Panc1 (cell line): ENCODE results near the gene ETNK1. TPM values are rescaled to one million over a fixed set of nuclear protein-coding genes. Genes with fewer than 3 reads are reported as not detected.

ENCODE experiments used
- ATAC-seq: fragments of 200-7000 bp; cut with Tn5 transposase; 2 replicates; pipeline ENCODE4 v1.9.1; 2020; ENCODE audit warnings: mild to moderate bottlenecking, moderate library complexity
- BruUV-seq: library from RNA; stranded (reverse); fragments of 400-500 nt; replicated peaks from 2 replicates; lab custom pipeline; 2021; lab: Mats Ljungman, UMichigan
- CTCF ChIA-PET: fragments of 300-600 bp; sonication (Branson Sonifier 250); formaldehyde crosslinking; loops from one replicate; lab custom pipeline; 2022; ENCODE audit warnings: antibody characterized with exemption; lab: Charles Lee
- POLR2A ChIA-PET: fragments of 300-600 bp; sonication (Branson Sonifier 250); formaldehyde crosslinking; loops from one replicate; lab custom pipeline; 2022; ENCODE audit warnings: antibody characterized with exemption; lab: Charles Lee
- DNase-seq: peaks from one replicate; pipeline ENCODE4 v3.0.0-alpha.2; 2010; ENCODE audit warnings: low read depth, low spot score
- H3K27ac ChIP-seq: 2 replicates; pipeline ENCODE4 v1.5.1; 2011; ENCODE audit warnings: mild to moderate bottlenecking, low read length, inconsistent platforms
- H3K27me3 ChIP-seq: fragments of 200-500 bp; sonication (Bioruptor generic); 2 replicates; pipeline ENCODE4 v1.6.0; 2014; ENCODE audit warnings: low read length, inconsistent platforms; ENCODE audit not compliant: control insufficient read depth, insufficient read depth
- H3K36me3 ChIP-seq: fragments of 200-500 bp; sonication (Bioruptor generic); 2 replicates; pipeline ENCODE4 v1.5.1; 2014; ENCODE audit warnings: inconsistent platforms, mild to moderate bottlenecking, low read length, moderate library complexity; ENCODE audit not compliant: control insufficient read depth, insufficient read depth
- H3K4me1 ChIP-seq: 2 replicates; pipeline ENCODE4 v1.5.1; 2011; ENCODE audit warnings: inconsistent platforms, mild to moderate bottlenecking, low read length, moderate library complexity; ENCODE audit not compliant: control insufficient read depth, insufficient read depth
- H3K4me3 ChIP-seq, 2 experiments: 2 replicates each; pipeline ENCODE4 v1.5.1; 2011 to 2012; ENCODE audit warnings: low read depth in 2 of 2, low read length in 2 of 2, mild to moderate bottlenecking in 2 of 2, inconsistent platforms in 1 of 2, moderate library complexity in 1 of 2
- H3K9me3 ChIP-seq: fragments of 200-500 bp; sonication (Bioruptor generic); 2 replicates; pipeline ENCODE4 v1.5.1; 2014; ENCODE audit warnings: low read depth, mild to moderate bottlenecking, inconsistent platforms, low read length, moderate library complexity; ENCODE audit not compliant: control insufficient read depth, insufficient read depth
- CTCF ChIP-seq: fragments of 450-650 bp; IDR thresholded peaks from 2 replicates; pipeline ENCODE4 v1.5.1; 2017; ENCODE audit warnings: mild to moderate bottlenecking
- POLR2AphosphoS5 ChIP-seq: IDR thresholded peaks from 2 replicates; pipeline ENCODE4 v1.6.1; 2012; ENCODE audit warnings: mild to moderate bottlenecking, low read depth, low read length, moderate library complexity
- SIN3A ChIP-seq: IDR thresholded peaks from 2 replicates; pipeline ENCODE4 v1.6.1; 2012; ENCODE audit warnings: low read depth, mild to moderate bottlenecking, low read length, moderate library complexity, borderline replicate concordance; ENCODE audit not compliant: insufficient read depth
- TCF7L2 ChIP-seq: IDR thresholded peaks from 2 replicates; pipeline ENCODE4 v1.6.1; 2011; ENCODE audit warnings: mild to moderate bottlenecking, low read depth, low read length, inconsistent platforms
- in situ Hi-C: cut with HindIII; loops from 2 replicates; pipeline ENCODE4 v1.10.0; 2016; ENCODE audit warnings: low sequenced_read_pairs, low pct_unique_long_range_greater_than_20kb
- intact Hi-C: fragments of 100-400 bp; cut with micrococcal nuclease; formaldehyde crosslinking; loops from one replicate; pipeline ENCODE4 v1.10.0; 2022; ENCODE audit not compliant: unreplicated experiment
- total RNA-seq: library from RNA; stranded (reverse); gene quantifications from one replicate; pipeline ENCODE4 v1.2.1, GENCODE V29; 2021; ENCODE audit not compliant: unreplicated experiment
- TF ChIP-seq, protein P1 (sequence below), 2 experiments: IDR thresholded peaks; 2 replicates each; pipeline ENCODE4 v1.6.1; 2011 to 2012; ENCODE audit warnings: low read depth in 2 of 2, control low read depth in 1 of 2, low read length in 1 of 2, mild to moderate bottlenecking in 1 of 2, moderate library complexity in 1 of 2; ENCODE audit not compliant: insufficient read depth in 1 of 2

Gene ETNK1
- total RNA-seq, 1 experiment from 2014 or later = 43.1 TPM

- ATAC-seq = no peak
- no TSS peak for BruUV-seq
- Histone ChIP-seq H3K9me3 (no peaks in the 10 kb centered on the region), H3K36me3 (peaks cover 2% of the 10 kb centered on the region; the same call in 1 of the 2 replicates), H3K27ac (no peak overlapping the region), H3K27me3 (no peaks in the 10 kb centered on the region), H3K4me3 (no peak overlapping the region), H3K4me1 (no peaks in the 10 kb centered on the region)
- intact Hi-C loops = no loop called here
- CTCF ChIA-PET = no interaction called here
- TF ChIP-seq POLR2AphosphoS5 = no peak
- TF ChIP-seq TCF7L2 = no peak
- TF ChIP-seq CTCF = no peak
- no peak for TF ChIP-seq SIN3A
- TF ChIP-seq, protein P1, sequence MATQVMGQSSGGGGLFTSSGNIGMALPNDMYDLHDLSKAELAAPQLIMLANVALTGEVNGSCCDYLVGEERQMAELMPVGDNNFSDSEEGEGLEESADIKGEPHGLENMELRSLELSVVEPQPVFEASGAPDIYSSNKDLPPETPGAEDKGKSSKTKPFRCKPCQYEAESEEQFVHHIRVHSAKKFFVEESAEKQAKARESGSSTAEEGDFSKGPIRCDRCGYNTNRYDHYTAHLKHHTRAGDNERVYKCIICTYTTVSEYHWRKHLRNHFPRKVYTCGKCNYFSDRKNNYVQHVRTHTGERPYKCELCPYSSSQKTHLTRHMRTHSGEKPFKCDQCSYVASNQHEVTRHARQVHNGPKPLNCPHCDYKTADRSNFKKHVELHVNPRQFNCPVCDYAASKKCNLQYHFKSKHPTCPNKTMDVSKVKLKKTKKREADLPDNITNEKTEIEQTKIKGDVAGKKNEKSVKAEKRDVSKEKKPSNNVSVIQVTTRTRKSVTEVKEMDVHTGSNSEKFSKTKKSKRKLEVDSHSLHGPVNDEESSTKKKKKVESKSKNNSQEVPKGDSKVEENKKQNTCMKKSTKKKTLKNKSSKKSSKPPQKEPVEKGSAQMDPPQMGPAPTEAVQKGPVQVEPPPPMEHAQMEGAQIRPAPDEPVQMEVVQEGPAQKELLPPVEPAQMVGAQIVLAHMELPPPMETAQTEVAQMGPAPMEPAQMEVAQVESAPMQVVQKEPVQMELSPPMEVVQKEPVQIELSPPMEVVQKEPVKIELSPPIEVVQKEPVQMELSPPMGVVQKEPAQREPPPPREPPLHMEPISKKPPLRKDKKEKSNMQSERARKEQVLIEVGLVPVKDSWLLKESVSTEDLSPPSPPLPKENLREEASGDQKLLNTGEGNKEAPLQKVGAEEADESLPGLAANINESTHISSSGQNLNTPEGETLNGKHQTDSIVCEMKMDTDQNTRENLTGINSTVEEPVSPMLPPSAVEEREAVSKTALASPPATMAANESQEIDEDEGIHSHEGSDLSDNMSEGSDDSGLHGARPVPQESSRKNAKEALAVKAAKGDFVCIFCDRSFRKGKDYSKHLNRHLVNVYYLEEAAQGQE (IDR thresholded peaks at IDR 0.05; ENCODE audit: insufficient read depth in 1 of 2, low read depth in 2 of 2, low read length in 1 of 2) = no peak
- in situ Hi-C loops = no loop called here
- no peak for DNase-seq
- POLR2A ChIA-PET = no interaction called here
Observed at GRCh38 chr12:22683131-22683530, 58.2 kb downstream of the ETNK1 start.

DNA sequence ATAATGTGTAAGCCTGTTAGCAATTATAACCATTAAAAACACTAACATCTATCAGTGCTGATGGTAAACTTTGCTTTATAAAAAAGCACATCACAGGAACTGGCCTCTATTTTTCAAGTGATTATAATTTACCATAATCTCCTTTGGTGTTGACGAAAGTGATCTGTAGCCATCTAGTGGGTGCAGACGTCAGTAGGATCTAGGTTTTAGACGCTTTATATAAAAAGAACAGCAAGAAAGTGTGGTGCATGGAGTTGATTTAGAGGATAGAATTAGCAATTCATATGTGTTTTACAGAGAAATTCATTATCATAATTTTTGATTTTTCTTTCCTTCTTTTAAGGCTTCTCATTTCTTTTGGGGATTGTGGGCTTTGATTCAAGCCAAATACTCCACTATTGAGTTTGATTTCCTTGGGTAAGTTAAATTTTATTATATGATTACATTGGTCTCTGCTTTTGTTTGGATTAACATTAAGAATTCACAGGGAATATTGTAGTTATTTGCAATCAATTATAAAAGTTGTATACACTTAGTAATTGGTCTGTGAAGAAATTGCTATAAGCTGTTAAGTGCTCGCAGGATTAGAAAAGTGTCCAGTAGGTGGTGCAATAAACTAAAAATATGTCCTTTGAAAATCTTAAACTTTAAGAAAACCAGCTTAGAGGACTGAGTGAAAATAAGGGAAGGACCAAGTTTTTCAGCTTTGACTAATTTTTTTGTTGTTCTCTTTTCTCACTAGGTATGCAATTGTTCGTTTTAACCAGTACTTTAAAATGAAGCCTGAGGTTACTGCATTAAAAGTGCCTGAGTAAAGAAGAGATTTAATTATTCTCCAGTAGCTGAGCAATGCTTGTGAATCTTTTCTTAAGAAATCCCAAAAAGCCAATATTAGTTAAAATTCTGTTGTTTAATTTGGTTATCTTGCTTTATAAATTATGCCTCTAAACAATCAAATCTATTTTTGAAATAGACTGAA is 59.5 kb downstream of the ETNK1 start:
- H3K36me3 ChIP-seq = peaks cover 2% of the 10 kb centered on the region; the same call in 1 of the 2 replicates
- DNase-seq (no peak), ATAC-seq (no peak)
- CTCF ChIA-PET = interaction anchor here (0.6 kb wide), 1 partner anchor 666 kb away, joined by 3 read pairs; no protein-coding TSS in a partner anchor
- H3K4me3 ChIP-seq = no peak overlapping the region
- intact Hi-C loops (no loop called here), in situ Hi-C loops (no loop called here)
- TF ChIP-seq TCF7L2 = no peak
- TF ChIP-seq, protein P1 (IDR thresholded peaks at IDR 0.05; ENCODE audit: insufficient read depth in 1 of 2, low read depth in 2 of 2, low read length in 1 of 2) = no peak
- TF ChIP-seq CTCF = peak; percentile 60; the same call in 1 of the 2 replicates
- H3K27me3 ChIP-seq = no peaks in the 10 kb centered on the region
- no peaks in the 10 kb centered on the region for H3K4me1 ChIP-seq
- POLR2A ChIA-PET = no interaction called here
- no peaks in the 10 kb centered on the region for H3K9me3 ChIP-seq
- BruUV-seq = no TSS peak
- H3K27ac ChIP-seq = no peak overlapping the region
